GM12864 (cell line): ENCODE data around the gene ANAPC2.
A peak's percentile ranks its signal among the peaks of the same experiment; 100 is the strongest.

Source experiments
- DNase-seq: peaks from one replicate; pipeline ENCODE4 v3.0.0-alpha.2; 2011; ENCODE audit warnings: low read depth
- H3K4me3 ChIP-seq: 2 replicates; pipeline ENCODE4 v1.5.1; 2011; ENCODE audit warnings: mild to moderate bottlenecking, low read depth, low read length, control low read depth
- CTCF ChIP-seq: IDR thresholded peaks from 2 replicates; pipeline ENCODE4 v1.5.1; 2011; ENCODE audit warnings: low read depth, mild to moderate bottlenecking, moderate library complexity, low read length, control low read depth, inconsistent platforms; ENCODE audit errors: missing control alignments

The ANAPC2 gene

DNA sequence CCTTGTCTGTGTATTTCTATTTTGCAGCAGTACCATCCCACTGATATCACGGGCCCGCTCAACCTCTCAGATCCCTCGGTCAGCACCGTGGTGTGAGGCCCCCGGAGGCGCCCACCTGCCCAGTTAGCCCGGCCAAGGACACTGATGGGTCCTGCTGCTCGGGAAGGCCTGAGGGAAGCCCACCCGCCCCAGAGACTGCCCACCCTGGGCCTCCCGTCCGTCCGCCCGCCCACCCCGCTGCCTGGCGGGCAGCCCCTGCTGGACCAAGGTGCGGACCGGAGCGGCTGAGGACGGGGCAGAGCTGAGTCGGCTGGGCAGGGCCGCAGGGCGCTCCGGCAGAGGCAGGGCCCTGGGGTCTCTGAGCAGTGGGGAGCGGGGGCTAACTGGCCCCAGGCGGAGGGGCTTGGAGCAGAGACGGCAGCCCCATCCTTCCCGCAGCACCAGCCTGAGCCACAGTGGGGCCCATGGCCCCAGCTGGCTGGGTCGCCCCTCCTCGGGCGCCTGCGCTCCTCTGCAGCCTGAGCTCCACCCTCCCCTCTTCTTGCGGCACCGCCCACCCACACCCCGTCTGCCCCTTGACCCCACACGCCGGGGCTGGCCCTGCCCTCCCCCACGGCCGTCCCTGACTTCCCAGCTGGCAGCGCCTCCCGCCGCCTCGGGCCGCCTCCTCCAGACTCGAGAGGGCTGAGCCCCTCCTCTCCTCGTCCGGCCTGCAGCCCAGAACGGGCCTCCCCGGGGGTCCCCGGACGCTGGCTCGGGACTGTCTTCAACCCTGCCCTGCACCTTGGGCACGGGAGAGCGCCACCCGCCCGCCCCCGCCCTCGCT lies 20.4 kb downstream of the ANAPC2 start:
- no peak for TF ChIP-seq CTCF
- H3K4me3 ChIP-seq, result peak overlapping the region; percentile 8; the same call in 1 of the 2 replicates
- DNase-seq, result no peak

DNA sequence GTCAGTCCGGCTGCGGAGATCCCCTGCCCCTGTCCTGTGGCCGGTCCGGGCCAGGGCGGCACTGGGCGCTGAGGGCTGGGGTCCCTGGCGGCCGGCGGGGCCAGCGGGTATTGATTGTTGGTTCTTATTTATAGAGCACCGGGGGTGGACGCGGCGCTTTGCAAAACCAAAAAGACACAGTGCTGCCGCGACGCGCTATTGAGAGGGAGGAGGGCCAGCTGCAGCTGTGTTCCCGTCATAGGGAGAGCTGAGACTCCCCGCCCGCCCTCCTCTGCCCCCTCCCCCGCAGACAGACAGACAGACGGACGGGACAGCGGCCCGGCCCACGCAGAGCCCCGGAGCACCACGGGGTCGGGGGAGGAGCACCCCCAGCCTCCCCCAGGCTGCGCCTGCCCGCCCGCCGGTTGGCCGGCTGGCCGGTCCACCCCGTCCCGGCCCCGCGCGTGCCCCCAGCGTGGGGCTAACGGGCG lies 21.0 kb downstream of the ANAPC2 start:
- TF ChIP-seq CTCF, result no peak
- DNase-seq, result no peak
- no peak overlapping the region for H3K4me3 ChIP-seq

DNA sequence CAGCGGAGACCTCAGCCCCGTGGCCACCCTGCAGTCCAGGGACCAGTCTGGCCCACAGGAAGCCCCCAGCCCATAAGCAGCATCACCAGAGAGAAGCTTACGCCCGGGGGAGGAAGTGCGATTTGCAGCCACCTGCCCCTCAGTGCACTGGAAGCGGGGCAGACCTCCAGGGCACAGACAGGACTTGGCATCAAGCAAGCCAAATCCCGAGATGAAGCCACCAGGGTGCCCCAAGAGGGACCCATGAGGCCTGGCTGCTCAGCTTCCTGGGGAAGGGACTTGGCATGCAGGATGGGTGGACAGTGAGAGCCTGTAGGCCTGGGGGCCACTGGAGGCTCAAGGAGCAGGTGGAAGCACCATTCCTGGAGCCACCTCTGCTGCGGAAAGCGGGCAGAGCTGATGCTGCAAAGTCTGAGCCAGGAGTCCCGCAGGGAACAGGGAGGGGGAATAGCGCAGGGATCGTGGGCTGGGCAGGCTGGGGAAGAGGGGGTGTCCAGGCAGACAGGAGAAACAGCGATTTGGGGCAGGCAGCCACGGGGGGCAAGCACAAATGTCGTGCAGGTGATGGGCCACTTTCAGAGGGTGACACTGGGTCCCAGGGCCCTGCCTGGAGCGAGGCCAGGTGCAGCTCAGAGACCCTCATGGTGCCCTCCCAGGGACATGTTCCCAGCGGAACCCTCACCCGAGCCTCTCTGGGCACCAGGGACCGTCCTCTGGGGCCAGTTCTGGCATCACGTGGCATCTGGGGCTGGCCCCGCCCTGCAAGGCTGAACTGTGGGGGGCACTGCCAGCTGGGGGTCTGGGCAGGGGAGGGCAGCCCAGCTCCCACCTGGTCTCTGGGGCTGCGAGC lies 21.8 kb downstream of the ANAPC2 start:
- no peak for TF ChIP-seq CTCF
- no peak overlapping the region for H3K4me3 ChIP-seq
- DNase-seq, result no peak

- no peak for DNase-seq
- TF ChIP-seq CTCF, result no peak
- no peak overlapping the region for H3K4me3 ChIP-seq
Observed at GRCh38 chr9:137165250-137165836, 23.0 kb downstream of the ANAPC2 start.

- no peak overlapping the region for H3K4me3 ChIP-seq
- TF ChIP-seq CTCF, result no peak
- DNase-seq, result no peak
Observed at GRCh38 chr9:137164370-137165249, 23.8 kb downstream of the ANAPC2 start.

- TF ChIP-seq CTCF, result no peak
- no peak overlapping the region for H3K4me3 ChIP-seq
- no peak for DNase-seq
Observed at GRCh38 chr9:137163805-137164204, 24.6 kb downstream of the ANAPC2 start.
